ENCODE data around the gene MLLT3. TPM values are rescaled to one million over a fixed set of nuclear protein-coding genes. Genes with fewer than 3 reads are reported as not detected.

The MLLT3 gene
- total RNA-seq, 3 donors from 2014 or later (not counting 1 experiment from before 2014, with no cell fraction given) = 24.3 to 26.6 (median 25.2) TPM

- H3K27me3 Mint-ChIP-seq (ENCODE audit: low read depth in 2 of 2) = no peaks in the 10 kb centered on the region
- no peaks in the 10 kb centered on the region for H3K36me3 ChIP-seq (ENCODE audit: control insufficient read depth, insufficient read depth, low read length)
- H3K27ac Mint-ChIP-seq = no peak overlapping the region
- DNase-seq = no peak
- intact Hi-C loops (cut with micrococcal nuclease) = no loop called here
- no peaks in the 10 kb centered on the region for H3K27me3 ChIP-seq (ENCODE audit: control insufficient read depth, insufficient read depth, low read length)
- H3K9me3 Mint-ChIP-seq = no peaks in the 10 kb centered on the region
- H3K36me3 Mint-ChIP-seq = no peaks in the 10 kb centered on the region
- no peak overlapping the region for H3K4me3 Mint-ChIP-seq
- ATAC-seq = no peak
- H3K27ac ChIP-seq (ENCODE audit: low read length) = no peak overlapping the region
- no peak for TF ChIP-seq CTCF (IDR thresholded peaks at IDR 0.05)
- no peaks in the 10 kb centered on the region for H3K9me3 ChIP-seq (ENCODE audit: control insufficient read depth, insufficient read depth, low read length)
- H3K4me3 ChIP-seq (ENCODE audit: low read length) = no peak overlapping the region
- peaks cover 32 to 36% of the 10 kb centered on the region in 2 donors for H3K4me1 Mint-ChIP-seq
- no peaks in the 10 kb centered on the region for H3K4me1 ChIP-seq (ENCODE audit: control insufficient read depth, insufficient read depth, low read length)
These were observed 148.7 kb downstream of the MLLT3 start for GRCh38 chr9:20473515-20474013.

GRCh38 chr9:20472342-20473045 lies 149.8 kb downstream of the MLLT3 start:
- intact Hi-C loops (cut with micrococcal nuclease) = no loop called here
- no peak overlapping the region for H3K4me3 Mint-ChIP-seq
- DNase-seq = no peak
- H3K4me3 ChIP-seq (ENCODE audit: low read length) = no peak overlapping the region
- H3K4me1 ChIP-seq (ENCODE audit: control insufficient read depth, insufficient read depth, low read length) = no peaks in the 10 kb centered on the region
- no peaks in the 10 kb centered on the region for H3K36me3 Mint-ChIP-seq
- no peak overlapping the region for H3K27ac Mint-ChIP-seq
- TF ChIP-seq CTCF (IDR thresholded peaks at IDR 0.05) = no peak
- no peaks in the 10 kb centered on the region for H3K27me3 ChIP-seq (ENCODE audit: control insufficient read depth, insufficient read depth, low read length)
- no peak for ATAC-seq
- H3K36me3 ChIP-seq (ENCODE audit: control insufficient read depth, insufficient read depth, low read length) = no peaks in the 10 kb centered on the region
- no peaks in the 10 kb centered on the region for H3K9me3 ChIP-seq (ENCODE audit: control insufficient read depth, insufficient read depth, low read length)
- H3K9me3 Mint-ChIP-seq = no peaks in the 10 kb centered on the region
- no peaks in the 10 kb centered on the region for H3K27me3 Mint-ChIP-seq (ENCODE audit: low read depth in 2 of 2)
- 97% methylated on average over 2 of the region's 2 CpGs for whole genome bisulfite sequencing (ENCODE audit: insufficient coverage)
- no peak overlapping the region for H3K27ac ChIP-seq (ENCODE audit: low read length)
- H3K4me1 Mint-ChIP-seq = peaks cover 22 to 33% of the 10 kb centered on the region in 2 donors

- Mint-ChIP-seq H3K4me3 (no peak overlapping the region), H3K9me3 (no peaks in the 10 kb centered on the region), H3K4me1 (peaks cover 22 to 38% of the 10 kb centered on the region in 2 donors), H3K27me3 (ENCODE audit: low read depth in 2 of 2) (no peaks in the 10 kb centered on the region), H3K27ac (no peak overlapping the region), H3K36me3 (no peaks in the 10 kb centered on the region)
- WGBS (ENCODE audit: insufficient coverage) = no CpG with 5 or more reads among the region's 1 CpG
- Histone ChIP-seq H3K9me3 (ENCODE audit: control insufficient read depth, insufficient read depth, low read length) (no peaks in the 10 kb centered on the region), H3K4me1 (ENCODE audit: control insufficient read depth, insufficient read depth, low read length) (no peaks in the 10 kb centered on the region), H3K27me3 (ENCODE audit: control insufficient read depth, insufficient read depth, low read length) (no peaks in the 10 kb centered on the region), H3K27ac (ENCODE audit: low read length) (no peak overlapping the region), H3K4me3 (ENCODE audit: low read length) (no peak overlapping the region), H3K36me3 (ENCODE audit: control insufficient read depth, insufficient read depth, low read length) (no peaks in the 10 kb centered on the region)
- intact Hi-C loops (cut with micrococcal nuclease) = no loop called here
- ATAC-seq = no peak
- TF ChIP-seq CTCF (IDR thresholded peaks at IDR 0.05) = no peak
- DNase-seq = no peak
These were observed 155.8 kb downstream of the MLLT3 start for GRCh38 chr9:20466328-20467008.
